B cell (primary cell): Measurements from ENCODE around the gene ADAP1.

Experiments used
- CTCF ChIP-seq: fragments of 200-600 bp; IDR thresholded peaks from one replicate; pipeline ENCODE4 v1.8.0; 2022; ENCODE audit warnings: antibody characterized with exemption, mild to moderate bottlenecking
- EZH2 ChIP-seq: IDR thresholded peaks from 2 replicates; pipeline ENCODE4 v1.6.1; 2012; ENCODE audit warnings: borderline replicate concordance, low read depth, mild to moderate bottlenecking, moderate library complexity, low read length; ENCODE audit not compliant: insufficient read depth, poor library complexity, severe bottlenecking

GRCh38 chr7:990352-990932 is 36.0 kb upstream of the ADAP1 start:
- TF ChIP-seq EZH2 (no peak), CTCF (no peak)
